ENCODE measurements around the gene A2M. TPM values are rescaled to one million over a fixed set of nuclear protein-coding genes. Genes with fewer than 3 reads are reported as not detected.
A peak's percentile ranks its signal among the peaks of the same experiment; 100 is the strongest.

A2M gene
- total and polyA plus RNA-seq, 2 of the 13 experiments (the other 11 are each of a cell fraction or from before 2014, with no cell fraction given): 2,807 to 6,551 TPM

DNA sequence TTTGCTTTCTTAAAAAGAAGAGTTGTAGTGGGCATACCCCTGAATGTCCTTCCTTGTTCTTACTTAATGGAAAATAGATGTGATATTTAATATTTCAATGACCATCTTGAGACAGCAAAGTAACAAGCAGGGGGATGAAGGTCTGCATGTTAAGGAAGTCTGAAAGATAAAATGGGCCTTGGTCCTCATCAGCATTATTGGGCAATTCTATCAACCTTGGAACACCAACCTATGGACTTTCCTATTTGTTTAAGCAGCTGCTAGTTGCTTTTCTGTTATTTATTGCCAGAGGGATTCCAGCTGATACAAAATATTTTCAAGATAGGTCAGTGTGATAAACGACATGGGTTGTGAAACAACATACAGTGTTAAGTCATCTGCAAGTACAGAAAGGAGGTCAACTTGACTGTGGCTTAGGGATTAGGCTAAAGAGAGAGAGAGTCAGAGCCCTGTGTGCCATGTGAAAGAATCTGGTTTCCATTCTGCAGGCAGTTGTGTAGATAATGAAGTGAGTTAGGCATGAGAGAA is 16.4 kb upstream of the A2M start (continued):
- TF ChIP-seq, protein P1, sequence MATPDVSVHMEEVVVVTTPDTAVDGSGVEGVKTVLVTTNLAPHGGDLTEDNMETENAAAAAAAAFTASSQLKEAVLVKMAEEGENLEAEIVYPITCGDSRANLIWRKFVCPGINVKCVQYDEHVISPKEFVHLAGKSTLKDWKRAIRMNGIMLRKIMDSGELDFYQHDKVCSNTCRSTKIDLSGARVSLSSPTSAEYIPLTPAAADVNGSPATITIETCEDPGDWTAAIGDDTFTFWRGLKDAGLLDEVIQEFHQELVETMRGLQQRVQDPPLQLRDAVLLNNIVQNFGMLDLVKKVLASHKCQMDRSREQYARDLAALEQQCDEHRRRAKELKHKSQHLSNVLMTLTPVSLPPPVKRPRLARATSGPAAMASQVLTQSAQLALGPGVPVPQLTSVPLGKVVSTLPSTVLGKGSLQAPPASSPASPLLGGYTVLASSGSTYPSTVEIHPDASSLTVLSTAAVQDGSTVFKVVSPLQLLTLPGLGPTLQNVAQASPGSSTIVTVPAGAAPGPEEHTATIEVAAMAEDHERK (CRISPR knock-in tag; IDR thresholded peaks at IDR 0.05; ENCODE audit: low read depth): 0 out of 2 replicates have a peak, but pooled peaks have one; percentile 20
- TF ChIP-seq ZFP82 (CRISPR knock-in tag; IDR thresholded peaks at IDR 0.05; ENCODE audit: borderline replicate concordance) (no peak), RCOR2 (CRISPR knock-in tag; IDR thresholded peaks at IDR 0.05) (peak; percentile 96), ZNF3 (CRISPR knock-in tag; IDR thresholded peaks at IDR 0.05) (peak; percentile 27; the same call in 1 of the 2 replicates), ZC3H4 (CRISPR knock-in tag; IDR thresholded peaks at IDR 0.05; ENCODE audit: borderline replicate concordance) (no peak), ELF3 (CRISPR knock-in tag; IDR thresholded peaks at IDR 0.05) (peak; percentile 99), ATAD3A (CRISPR knock-in tag; IDR thresholded peaks at IDR 0.05) (no peak), ZNF382 (CRISPR knock-in tag; IDR thresholded peaks at IDR 0.05; ENCODE audit: borderline replicate concordance) (no peak), FOXK1 (CRISPR knock-in tag; IDR thresholded peaks at IDR 0.05; ENCODE audit: borderline replicate concordance, low read depth) (peak; percentile 97), ZNF256 (CRISPR knock-in tag; conservative IDR thresholded peaks at IDR 0.05) (no peak), SIX1 (CRISPR knock-in tag; IDR thresholded peaks at IDR 0.05; ENCODE audit: borderline replicate concordance) (peak; percentile 86), ZNF547 (CRISPR knock-in tag; IDR thresholded peaks at IDR 0.05) (peak; percentile 19; the same call in 1 of the 2 replicates), PHF21A (CRISPR knock-in tag; IDR thresholded peaks at IDR 0.05) (peak; percentile 97), ISL2 (CRISPR knock-in tag; IDR thresholded peaks at IDR 0.05) (peak; percentile 98), ARHGAP35 (CRISPR knock-in tag; IDR thresholded peaks at IDR 0.05; ENCODE audit: borderline replicate concordance) (no peak), ETV6 (CRISPR knock-in tag; conservative IDR thresholded peaks at IDR 0.05) (no peak), ZSCAN29 (CRISPR knock-in tag; conservative IDR thresholded peaks at IDR 0.05) (peak; percentile 31; the same call in 1 of the 2 replicates), KMT2B (CRISPR knock-in tag; IDR thresholded peaks at IDR 0.05) (peak; percentile 67), PREB (CRISPR knock-in tag; IDR thresholded peaks at IDR 0.05) (no peak), EED (CRISPR knock-in tag; IDR thresholded peaks at IDR 0.05) (no peak)
- TF ChIP-seq, protein P2, sequence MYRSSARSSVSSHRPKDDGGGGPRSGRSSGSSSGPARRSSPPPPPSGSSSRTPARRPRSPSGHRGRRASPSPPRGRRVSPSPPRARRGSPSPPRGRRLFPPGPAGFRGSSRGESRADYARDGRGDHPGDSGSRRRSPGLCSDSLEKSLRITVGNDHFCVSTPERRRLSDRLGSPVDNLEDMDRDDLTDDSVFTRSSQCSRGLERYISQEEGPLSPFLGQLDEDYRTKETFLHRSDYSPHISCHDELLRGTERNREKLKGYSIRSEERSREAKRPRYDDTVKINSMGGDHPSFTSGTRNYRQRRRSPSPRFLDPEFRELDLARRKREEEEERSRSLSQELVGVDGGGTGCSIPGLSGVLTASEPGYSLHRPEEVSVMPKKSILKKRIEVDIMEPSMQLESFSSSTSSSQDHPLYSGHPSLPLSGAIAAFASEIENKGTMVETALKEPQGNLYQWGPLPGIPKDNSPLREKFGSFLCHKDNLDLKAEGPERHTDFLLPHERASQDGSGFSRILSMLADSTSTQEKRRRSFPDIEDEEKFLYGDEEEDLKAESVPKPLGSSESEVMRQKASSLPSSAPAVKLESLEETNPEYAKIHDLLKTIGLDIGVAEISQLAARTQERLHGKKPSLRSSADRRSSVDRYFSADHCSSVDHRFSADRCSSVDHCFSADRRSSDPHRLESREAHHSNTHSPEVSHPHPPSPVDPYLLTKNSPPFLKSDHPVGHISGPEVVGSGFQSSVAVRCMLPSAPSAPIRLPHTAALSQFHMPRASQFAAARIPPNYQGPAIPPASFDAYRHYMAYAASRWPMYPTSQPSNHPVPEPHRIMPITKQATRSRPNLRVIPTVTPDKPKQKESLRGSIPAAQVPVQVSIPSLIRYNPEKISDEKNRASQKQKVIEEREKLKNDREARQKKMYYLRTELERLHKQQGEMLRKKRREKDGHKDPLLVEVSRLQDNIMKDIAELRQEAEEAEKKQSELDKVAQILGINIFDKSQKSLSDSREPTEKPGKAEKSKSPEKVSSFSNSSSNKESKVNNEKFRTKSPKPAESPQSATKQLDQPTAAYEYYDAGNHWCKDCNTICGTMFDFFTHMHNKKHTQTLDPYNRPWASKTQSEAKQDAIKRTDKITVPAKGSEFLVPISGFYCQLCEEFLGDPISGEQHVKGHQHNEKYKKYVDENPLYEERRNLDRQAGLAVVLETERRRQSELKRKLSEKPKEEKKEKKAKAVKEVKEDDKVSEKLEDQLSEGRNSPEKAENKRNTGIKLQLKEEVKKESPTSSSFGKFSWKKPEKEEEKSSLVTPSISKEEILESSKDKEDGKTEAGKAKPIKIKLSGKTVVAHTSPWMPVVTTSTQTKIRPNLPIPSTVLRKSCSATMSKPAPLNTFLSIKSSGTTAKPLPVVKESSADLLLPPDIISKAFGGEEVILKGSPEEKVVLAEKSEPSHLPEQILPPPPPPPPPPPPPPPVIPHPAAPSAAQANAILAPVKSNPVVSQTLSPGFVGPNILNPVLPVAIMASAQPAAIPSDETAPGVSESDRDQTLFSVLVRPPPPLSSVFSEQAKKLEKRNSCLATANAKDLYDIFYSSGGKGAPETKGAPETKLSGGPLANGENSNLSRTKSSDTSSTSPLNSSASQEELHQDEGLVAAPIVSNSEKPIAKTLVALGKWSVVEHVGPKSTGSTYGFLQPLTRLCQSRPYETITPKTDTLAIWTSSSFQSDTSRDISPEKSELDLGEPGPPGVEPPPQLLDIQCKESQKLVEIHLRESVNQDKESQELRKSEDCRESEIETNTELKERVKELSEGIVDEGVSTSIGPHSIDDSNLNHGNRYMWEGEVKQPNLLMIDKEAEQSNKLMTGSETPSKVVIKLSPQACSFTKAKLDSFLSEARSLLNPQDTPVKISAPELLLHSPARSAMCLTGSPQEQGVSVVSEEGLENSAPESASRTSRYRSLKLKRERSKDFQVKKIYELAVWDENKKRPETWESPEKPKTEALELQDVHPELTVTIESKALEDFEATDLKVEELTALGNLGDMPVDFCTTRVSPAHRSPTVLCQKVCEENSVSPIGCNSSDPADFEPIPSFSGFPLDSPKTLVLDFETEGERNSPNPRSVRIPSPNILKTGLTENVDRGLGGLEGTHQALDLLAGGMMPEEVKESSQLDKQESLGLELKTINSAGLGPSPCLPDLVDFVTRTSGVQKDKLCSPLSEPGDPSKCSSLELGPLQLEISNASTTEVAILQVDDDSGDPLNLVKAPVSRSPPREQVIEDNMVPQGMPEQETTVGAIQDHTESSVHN (CRISPR knock-in tag; IDR thresholded peaks at IDR 0.05): no peak

Measured in HepG2 (cell line).